Measurements from ENCODE around the gene NCAPD3.

NCAPD3 gene

DNA sequence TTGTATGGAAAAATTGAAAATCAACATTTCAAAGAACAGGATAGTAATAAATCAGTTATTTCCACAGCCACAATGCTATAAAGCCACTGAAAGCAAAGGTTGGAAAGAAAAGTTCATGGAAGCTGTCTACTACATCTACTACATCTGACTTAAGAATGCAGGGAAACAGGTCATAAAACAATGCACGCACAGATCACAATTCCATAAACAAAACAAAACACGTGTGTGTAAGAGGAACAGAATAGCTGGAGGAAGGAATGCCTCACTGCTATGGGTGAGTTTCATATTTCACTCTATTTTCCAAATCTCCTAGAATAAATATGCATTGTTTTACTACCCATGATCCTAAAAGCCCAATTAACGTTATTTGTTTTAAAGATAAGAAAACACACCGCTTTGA, 66.3 kb downstream of the NCAPD3 start:
- no peak for DNase-seq

- DNase-seq, result no peak
Observed at GRCh38 chr11:134155946-134156865, 67.6 kb downstream of the NCAPD3 start.

DNA sequence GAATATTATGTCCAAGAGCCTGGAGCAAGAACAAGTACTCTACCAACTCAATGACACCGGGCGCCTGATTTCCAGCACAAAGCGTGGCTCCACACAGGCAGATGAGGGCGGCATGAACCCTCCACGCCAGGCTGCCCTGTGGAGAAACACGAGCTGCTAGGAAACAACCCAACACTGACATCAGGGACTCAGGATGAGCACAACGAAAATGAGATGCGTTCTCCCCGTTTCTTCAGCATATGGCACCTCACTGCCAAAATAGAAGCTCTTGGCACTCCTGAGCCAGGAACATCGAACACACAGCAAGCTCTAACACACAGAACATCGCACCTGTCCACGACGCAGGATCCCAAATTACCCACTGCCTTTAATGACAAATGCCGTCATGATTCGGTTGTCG, 68.3 kb downstream of the NCAPD3 start:
- no peak for DNase-seq

- no peak for DNase-seq
Observed at GRCh38 chr11:134154441-134154840, 69.3 kb downstream of the NCAPD3 start.

GRCh38 chr11:134153147-134153905, 70.4 kb downstream of the NCAPD3 start:
- no peak for DNase-seq

DNA sequence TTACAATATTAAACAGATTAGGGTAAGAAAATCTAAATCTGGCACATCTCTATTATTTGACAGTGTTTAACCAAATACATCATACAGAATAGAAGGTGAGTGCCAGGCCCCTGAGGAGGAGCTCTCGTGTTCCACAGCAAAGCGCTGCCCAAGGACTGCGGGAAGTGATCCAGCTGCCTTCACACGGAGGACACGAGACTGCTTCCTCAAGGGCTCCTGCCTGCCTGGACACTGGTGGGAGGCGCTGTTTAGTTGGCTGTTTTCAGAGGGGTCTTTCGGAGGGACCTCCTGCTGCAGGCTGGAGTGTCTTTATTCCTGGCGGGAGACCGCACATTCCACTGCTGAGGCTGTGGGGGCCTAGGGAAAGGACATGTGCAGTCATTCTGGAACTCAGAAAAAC, 71.1 kb downstream of the NCAPD3 start:
- no peak for DNase-seq

- DNase-seq, result no peak
Observed at GRCh38 chr11:134151083-134151747, 72.6 kb downstream of the NCAPD3 start.

DNA sequence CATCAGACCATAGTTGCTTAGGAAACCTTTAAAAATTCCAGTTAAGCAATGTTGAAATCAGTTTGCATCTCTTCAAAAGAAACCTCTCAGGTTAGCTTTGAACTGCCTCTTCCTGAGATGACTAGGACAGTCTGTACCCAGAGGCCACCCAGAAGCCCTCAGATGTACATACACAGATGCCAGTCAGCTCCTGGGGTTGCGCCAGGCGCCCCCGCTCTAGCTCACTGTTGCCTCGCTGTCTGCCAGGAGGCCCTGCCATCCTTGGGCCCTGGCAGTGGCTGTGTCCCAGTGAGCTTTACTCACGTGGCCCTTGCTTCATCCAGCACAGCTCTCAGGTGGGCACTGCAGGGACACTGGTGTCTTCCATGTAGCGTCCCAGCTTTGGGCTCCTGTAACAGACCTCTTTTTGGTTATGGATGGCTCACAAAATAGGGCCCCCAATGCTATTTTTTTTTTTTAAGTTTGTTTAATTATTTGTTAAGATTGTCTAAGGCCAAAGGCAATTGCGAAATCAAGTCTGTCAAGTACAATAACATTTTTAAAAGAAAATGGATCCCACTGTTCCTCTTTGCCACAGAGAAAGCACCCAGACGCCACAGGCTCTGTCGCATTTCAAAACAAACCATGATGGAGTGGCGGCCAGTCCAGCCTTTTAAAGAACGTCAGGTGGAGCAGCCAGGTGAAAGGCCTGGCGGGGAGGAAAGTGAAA, 73.4 kb downstream of the NCAPD3 start:
- DNase-seq, result no peak

DNA sequence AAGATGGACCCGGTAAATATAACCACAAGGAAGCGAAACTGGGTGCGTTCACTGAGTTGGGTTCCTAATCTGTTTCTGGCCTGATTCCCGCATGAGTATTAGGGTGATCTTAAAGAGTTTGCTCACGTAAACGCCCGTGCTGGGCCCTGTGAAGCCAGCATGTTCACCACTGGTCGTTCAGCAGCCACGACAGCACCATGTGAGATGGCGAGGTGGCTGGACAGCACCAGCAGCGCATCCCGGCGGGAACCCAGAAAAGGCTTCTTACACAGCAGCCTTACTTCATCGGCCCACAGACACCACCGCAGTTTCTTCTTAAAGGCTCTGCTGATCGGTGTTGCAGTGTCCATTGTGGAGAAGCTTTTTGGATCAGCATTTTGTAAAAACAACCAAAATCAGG, 74.4 kb downstream of the NCAPD3 start:
- DNase-seq, result no peak

GRCh38 chr11:134146598-134146997, 77.2 kb downstream of the NCAPD3 start:
- no peak for DNase-seq

DNA sequence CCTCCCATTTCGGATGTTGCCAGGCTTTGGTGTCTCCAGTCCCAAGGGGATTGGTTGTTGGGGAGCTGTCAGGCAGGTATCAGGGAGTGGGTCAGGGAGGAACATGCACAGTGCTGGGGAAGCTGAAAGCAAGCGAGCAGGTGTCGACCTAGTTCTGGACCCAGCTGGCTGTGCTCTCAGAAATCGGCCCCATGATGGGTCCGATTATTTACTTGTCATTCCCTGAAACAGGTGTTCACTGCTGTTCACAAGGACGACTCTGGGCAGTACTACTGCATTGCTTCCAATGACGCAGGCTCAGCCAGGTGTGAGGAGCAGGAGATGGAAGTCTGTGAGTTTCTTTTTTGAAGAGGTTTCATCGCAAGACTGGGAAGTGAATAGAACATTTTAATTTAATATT, 78.1 kb downstream of the NCAPD3 start:
- DNase-seq, result no peak

DNA sequence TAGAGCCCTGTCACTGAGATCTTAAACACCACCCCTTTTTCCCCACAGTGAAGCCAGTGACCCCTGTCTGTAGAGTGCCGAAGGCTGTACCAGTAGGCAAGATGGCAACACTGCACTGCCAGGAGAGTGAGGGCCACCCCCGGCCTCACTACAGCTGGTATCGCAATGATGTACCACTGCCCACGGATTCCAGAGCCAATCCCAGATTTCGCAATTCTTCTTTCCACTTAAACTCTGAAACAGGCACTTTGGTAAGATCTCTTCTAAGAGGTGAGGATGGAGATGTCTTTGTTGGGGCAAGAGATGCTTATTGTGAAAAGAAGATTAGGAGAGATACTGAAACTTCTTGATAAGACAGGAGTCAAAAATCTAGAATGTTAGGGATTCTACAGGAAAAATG, 79.0 kb downstream of the NCAPD3 start:
- DNase-seq, result no peak

DNA sequence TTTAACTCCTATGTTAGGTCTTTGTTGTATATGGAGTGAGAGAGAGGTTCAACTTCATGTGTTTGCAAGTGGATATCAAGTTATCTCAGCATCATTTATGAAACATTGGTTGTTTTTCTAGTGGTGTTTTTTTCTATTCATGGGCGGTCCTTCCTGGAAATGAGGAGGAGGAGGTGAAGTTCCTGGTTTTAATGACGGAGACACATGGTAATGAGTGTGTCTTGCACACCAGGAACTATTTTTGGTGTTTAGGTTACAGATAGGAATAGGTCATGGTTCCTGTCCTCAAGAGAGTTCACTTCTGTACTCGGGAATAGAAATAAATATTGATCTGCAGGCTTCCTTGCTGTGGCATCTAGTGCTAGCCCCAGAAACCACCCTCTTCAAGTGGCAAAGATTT, 80.0 kb downstream of the NCAPD3 start:
- no peak for DNase-seq

GRCh38 chr11:134142536-134142935, 81.2 kb downstream of the NCAPD3 start:
- DNase-seq, result no peak

DNA sequence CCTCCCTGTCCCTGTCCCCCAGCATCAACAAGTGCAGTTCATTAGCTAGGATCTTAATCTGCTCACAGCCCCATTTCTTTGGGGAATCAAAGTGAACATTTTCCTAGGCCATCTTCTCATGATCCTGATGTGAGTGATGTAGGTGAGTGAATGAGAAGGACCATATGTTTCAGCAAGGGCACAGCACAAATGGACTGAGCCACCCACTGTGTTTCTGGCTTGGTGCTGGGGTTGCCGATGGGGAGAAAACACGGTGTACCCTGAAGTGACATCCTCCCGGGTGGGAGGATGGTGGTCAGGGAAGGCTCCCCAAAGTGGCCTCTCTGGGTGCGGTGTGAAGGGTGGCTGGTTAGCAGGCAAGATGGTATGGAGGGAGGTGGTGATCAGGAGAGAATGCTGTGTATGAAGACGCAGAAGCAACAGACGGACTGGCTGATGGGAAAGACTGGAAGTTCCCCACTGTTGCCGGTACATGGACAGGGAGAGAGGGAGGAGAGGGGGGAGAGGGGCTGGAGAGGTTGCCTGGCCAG, 82.7 kb downstream of the NCAPD3 start:
- DNase-seq, result no peak

GRCh38 chr11:134139873-134140331, 83.9 kb downstream of the NCAPD3 start:
- DNase-seq, result peak; percentile 47 to 49

GRCh38 chr11:134139303-134139872, 84.4 kb downstream of the NCAPD3 start:
- no peak for DNase-seq

DNA sequence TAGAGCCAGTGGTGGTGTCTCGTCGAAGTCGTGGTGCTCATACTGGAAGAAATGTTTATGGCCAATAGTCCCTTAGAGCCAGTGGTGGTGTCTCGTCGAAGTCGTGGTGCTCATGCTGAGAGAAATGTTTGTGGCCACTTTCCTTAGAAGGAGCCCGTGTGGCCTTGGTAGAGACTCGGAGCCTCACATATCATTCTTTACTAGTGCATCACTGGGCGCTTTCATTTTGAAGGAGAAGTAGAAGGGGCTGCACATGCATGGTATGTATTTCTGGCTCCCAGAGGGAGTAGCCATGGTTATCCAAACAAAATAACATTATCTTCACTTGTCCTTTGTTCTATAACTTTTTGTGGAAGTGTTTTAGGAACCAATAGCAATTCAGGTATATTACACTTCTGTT, 85.4 kb downstream of the NCAPD3 start:
- DNase-seq, result no peak

- DNase-seq, result no peak
Observed at GRCh38 chr11:134134167-134134566, 89.6 kb downstream of the NCAPD3 start.

GRCh38 chr11:134132808-134133207, 91.0 kb downstream of the NCAPD3 start:
- DNase-seq, result no peak

DNA sequence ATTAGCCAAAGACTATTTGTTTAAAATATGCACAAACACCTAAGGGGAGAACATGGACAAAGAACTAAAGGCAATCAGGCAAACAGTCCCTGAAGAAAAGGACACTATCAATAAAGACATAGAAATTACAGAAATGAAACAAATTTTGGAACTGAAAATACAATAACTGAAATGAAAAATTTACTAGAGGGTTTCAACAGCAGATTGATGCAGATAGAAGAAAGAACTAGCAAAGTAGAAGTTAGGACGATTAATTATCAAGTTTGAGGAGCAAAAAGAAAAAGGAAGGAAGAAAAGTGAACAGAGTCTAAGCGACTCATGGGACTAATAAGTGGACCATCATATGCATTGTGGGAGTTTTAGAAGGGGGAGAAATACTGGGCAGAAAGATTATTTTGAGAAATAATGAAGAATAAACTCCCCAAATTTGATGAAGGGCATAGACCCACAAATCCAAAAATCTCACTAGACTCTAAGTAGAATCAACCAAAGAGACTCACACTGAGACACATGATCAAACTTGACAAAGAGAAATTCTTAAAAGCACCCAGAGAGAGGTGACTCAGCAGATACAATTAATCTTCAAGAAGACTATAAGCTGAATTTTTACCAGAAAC, 92.0 kb downstream of the NCAPD3 start:
- no peak for DNase-seq

Data from inflammatory macrophage (primary cell).